Activated T-cell treated with anti-CD3 and anti-CD28 coated beads for 24 hours (primary cell): ENCODE data around the gene AEBP2.
"Not testable (repeated sequence)": the region's sequence is repeated elsewhere in the genome, so short reads cannot be mapped to it uniquely, and the experiment has no call there.

Experiments used
- DNase-seq: peaks from one replicate; pipeline ENCODE4 v3.0.0-alpha.2; 2020; ENCODE audit warnings: low read depth

The AEBP2 gene

DNA sequence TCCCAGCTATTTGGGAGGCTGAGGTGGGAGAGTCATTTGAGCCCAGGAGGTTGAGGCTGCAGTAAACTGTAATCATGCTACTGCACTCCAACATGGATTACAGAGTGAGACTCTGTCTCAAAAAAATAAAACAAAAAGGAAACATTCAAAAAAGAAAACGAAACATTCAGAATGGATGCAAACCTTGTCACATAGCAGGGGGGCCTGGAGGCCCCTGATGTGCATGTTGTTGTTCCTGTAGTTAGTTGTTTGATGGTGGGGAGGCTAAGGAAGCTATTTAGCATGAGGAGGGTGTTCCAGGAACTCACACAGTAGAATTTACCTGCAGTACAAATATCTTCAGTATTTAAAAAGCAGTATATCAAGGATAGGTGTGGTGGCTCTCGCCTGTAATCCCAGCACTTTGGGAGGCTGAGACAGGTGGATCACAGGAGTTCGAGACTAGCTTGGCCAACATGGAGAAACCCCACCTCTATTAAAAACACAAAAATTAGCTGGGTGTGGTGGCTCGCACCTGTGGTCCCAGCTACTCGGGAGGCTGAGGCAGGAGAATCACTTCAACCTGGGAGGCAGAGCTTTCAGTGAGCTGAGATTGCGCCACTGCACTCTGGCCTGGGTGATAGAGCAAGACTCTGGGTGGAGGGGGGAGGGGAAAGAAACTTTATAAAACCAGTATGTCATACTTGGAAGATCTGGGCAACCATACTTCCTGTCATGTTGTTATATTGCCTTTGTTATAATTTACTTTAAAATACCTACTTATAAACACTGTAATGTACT is 17.6 kb upstream of the AEBP2 start:
- DNase-seq, result no peak

DNA sequence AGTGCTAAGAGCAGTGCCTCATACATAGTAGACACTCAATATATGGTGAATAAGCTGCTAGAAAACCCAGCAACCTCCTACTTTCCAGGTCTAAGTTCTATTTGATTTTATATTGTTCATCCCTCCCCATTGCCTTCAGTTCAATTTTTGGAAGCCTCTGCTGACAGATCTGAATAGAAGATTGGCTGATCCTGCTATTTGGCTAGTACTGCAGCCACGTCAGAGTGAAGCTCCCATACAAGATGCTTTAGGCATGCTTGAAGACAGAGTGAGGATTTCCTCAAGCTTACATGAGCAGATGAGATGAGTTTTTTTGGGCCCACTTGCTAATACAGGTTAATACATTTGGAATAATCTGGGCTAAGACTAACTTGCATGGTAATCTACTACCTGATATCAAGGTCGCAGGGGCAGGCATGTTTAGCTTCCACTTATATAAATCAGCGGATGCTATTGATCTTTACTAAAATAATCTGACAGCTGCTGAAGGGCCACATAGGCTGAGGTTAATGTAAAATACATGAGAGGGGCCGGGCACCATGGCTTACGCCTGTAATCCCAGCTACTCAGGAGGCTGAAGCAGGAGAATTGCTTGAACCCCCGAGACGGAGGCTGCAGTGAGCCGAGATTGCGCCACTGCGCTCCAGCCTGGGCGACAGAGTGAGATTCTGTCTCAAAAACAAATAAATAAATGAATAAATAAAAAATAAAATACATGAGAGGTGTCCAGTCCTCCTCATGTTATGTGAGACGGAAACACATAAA is 15.9 kb upstream of the AEBP2 start:
- no peak for DNase-seq

DNA sequence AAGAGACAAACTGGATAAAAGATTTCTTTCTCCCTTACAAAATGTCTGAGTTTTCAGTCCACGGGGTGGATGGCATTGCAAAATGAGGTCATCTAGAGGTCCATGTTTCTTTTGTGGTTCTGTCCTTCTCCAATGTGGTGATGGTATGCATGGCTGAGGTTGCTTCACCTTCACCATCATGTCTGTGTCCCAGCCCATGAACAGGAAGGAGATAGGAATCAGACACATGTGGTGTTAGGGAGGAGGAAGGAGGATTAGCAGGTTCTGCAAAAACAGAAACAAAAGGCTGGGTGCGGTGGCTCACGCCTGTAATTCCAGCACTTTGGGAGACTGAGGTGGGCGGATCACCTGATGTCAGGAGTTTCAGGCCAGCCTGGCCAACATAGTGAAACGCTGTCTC is 11.0 kb upstream of the AEBP2 start:
- no peak for DNase-seq

DNA sequence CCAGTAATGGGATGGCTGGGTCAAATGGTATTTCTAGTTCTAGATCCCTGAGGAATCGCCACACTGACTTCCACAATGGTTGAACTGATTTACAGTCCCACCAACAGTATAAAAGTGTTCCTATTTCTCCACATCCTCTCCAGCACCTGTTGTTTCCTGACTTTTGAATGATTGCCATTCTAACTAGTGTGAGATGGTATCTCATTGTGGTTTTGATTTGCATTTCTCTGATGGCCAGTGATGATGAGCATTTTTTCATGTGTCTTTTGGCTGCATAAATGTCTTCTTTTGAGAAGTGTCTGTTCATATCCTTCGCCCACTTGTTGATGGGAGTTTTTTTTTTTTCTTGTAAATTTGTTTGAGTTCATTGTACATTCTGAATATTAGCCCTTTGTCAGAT is 9.8 kb upstream of the AEBP2 start:
- not testable (repeated sequence) for DNase-seq

DNA sequence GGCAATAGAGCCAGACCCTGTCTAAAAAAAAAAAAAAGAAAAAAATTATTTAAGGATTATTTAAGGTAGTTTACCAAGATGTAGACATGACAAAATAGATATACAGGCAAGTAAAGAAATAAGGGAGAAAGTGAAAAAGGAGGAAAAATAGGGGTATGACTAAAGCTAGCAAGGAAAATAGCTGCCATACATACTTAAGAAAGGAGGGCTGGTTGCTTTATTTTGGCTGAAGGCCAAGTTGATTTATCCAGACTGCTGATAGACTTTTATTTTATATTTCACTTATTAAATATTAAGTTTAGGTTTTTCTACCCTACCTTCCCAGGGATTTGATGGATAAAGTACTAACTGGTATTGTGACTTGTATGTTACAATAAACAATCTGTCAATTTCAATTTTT is 8.3 kb upstream of the AEBP2 start:
- no peak for DNase-seq

DNA sequence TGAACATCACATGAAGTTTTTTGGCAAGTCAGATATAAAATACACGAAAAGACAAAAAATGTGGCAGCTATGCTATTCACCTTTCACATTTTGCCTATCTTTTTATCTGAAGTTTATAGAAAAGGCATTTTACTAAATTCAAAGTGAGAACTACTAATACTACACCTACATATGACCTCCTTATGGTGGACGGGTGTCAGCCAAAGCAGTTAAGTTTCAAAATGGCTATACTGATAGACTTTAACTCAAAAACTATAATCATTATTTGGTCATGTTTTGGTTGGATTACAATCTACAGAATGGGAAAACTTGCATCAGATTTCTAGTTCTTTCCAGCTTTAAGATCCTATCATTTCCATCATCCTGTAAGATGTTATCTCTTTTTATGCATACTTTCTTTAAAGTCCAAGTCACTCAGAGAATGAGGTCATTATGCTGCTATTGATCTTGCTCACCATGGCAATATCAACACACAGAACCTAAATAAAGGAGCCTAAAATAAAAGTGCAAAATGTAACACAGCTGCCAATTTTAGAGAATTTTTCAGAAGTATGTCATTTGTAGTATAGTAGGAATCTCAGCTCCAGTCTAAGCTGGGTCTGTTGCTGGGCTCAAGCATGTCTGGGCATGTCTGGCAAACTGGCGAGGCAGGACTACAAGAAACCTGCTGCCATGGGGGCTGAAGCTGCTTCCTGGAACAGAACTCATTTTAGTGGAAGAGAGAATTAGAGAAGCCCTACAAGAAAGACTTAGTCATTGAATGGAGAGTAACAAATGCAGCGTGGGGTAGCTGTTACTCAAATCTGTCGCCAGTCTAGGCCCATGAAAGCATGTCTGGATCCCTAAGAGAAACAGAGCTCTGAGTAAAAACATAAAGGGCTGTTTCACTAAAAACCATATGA is 7.6 kb upstream of the AEBP2 start:
- DNase-seq, result peak; percentile 11

DNA sequence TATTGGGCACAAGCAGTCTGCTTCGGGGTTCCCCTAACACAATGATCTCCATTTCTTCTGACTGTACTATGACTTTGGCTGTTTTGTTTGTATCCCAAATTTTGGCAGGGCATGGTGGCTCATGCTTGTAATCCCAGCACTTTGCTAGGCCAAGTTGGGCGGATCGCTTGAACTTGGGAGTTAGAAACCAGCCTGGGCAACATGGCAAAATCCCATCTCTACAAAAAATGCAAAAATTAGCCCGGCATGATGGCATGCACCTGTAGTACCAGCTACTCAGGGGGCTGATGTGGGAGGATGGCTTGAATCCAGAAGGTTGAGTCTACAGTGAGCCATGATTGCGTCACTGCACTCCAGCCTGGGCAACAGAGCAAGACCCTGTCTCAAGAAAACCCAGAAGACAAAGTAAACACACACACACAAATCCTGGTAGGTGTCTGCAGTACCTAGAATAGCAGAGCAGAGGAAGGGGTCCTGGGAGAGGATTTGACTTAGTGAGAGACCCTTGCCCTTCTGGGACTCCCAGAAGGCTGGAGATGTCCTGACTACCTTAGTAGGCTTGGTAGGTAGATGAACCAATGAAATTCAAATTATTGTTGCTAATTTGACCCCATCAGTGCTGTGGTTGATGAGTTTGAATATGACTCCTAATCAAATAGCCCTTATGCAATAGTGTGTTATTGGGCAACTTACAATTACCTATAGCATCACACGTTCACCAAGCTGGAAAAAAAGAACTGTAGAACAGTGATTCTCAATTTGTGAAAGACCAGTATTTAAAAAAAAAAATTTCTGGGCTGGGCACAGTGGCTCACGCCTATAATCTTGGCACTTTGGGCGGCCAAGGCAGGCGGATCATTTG is 6.8 kb upstream of the AEBP2 start:
- DNase-seq, result no peak

DNA sequence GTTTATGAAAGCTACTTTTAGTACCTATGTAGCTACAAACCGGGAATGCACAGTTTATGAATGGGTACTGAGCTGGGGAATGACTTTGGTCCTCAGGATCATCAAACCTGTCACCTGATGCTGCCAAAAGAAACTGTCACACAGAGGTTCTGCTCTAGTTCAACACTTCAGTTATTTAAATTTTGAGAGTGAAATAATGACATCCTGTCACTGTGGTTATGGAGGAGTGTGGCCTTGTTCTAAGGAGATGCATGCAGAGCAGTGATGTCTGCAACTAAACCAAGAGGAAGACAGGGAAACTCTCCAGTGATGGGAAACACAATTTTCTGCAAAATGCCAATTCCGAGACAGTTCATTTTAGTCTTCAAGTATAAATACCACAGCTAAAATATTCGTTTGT is 4.8 kb upstream of the AEBP2 start:
- DNase-seq, result no peak

DNA sequence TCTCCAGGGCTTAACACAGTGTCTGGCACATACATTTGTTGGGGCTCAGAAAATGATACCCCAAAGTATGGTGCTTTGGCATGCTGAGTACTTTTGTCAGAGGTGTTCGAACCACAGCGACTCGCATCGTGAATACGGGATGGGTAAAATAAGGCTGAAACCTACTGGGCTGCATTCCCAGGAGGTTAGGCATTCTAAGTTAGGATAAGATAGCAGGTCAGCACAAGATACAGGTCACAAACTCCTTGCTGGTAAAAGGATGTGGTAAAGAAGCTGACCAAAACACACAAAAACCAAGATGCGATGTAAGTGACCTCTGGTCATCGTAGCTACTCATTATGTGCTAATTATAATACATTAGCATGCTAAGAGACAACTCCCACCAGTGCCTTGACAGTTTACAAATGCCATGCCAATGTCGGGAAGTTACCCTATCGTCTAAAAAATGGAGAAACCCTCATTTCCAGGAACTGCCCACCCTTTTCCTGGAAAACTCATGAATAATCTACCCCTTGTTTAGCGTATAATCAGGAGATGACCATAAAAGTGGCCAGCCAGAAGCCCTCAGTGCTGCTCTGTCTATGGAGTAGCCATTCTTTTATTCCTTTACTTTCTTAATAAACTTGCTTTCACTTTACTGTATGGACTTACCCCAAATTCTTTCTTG is 3.3 kb upstream of the AEBP2 start:
- DNase-seq, result no peak

DNA sequence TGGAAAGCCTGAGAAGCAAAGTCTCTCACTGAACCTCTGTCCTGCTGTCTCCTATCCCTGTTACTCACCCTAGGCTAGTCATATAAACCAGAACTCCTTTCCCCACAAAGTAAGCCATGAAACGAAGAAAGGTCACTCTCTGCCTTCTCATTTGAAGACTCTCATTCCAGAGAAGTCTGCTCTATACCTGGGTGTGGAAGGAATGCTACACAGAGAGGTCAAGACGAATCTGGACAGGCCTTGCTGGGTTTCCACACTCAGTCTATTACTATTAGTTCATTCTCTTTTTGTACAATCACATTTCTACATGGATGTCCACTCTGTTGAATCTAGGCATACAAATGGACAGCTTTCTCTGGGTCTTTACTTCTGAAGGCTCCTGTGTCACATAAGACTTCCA is 2.4 kb upstream of the AEBP2 start:
- DNase-seq, result no peak

DNA sequence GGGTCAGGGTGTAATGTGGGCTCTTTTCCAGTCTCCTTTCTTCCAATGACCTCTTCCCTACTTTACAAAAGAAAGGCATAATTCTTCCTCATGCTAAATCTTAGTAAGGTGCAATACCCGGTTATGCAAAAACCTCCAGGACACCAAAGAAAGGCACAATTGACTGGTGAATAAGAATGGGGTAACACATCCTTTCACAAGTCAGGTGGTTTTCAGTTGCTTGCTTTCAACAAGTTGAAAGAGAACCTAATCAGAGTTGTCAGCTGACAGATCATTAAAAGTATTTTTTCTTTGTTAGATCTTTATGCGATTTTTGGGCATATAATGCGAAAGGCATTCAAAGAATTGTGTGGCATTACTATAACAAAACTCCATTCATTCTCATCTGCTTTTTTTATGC is 1.3 kb upstream of the AEBP2 start:
- no peak for DNase-seq

DNA sequence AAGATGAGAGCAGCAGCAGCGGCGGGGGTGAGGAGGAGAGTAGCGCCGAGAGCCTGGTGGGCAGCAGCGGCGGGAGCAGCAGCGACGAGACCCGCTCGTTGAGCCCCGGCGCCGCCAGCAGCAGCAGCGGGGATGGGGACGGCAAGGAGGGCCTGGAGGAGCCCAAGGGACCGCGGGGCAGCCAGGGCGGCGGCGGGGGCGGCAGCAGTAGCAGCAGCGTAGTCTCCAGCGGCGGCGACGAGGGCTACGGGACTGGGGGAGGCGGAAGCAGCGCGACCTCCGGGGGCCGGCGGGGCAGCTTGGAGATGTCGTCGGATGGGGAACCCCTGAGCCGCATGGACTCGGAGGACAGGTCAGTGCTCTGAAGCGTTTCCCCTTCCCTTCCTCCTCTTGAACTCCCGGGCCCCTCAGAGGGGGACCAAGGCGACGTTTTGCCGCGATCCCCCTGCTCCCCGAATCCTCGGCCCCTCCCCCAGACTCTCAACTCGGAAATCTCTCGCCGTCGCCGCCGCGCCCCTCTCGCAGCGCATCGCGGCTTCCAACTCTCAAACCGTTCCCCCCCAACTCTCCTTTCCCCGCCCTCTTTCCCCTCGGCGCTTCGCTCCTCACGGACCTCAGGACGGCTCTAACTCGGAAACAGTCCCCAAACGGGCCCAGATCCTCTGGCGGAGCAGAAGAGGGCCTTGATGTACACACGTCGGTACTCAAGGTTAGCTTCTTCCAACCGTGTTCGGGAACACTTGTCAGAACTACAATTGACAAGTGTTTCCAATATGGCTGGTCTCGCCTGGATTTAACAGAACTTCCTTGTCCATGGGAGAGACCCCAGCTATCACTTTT is 947 bp downstream of the AEBP2 start:
- peak; percentile 48 for DNase-seq

DNA sequence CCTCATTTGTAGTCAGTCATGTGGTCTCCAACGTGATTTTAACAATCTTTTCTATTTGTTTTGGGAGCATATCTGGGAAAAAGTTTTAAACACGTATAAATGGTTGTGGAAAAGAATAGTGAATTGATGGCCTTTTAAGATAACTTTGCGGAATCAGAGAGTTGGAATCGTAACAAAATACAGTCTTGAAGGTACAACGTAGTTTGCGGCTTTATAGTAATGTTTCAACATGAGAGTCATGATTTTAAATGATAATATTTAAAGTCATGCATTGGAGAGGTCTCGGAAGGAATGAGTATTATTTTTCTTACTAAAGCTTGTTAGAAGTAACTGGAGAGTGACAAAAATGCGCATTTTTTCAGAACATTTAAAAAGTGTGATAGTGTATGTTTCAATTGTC is 1.6 kb downstream of the AEBP2 start:
- no peak for DNase-seq

DNA sequence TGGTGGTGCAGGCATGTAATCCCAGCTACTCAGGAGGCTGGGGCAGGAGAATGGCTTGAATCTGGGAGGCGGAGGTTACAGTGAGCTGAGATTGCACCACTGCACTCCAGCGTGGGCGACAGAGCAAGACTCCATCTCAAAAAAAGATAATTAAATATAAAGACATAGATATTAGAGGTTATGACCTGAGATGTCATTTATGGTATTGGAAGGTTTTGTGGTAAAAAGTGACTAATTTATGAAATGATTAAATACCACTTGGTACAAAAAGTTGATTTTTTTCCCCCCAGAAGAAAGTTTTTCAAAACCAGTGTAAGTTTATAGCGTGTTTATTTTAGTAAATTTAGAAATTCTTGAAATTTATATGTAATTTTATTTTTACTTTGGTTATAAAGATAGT is 4.3 kb downstream of the AEBP2 start:
- no peak for DNase-seq

DNA sequence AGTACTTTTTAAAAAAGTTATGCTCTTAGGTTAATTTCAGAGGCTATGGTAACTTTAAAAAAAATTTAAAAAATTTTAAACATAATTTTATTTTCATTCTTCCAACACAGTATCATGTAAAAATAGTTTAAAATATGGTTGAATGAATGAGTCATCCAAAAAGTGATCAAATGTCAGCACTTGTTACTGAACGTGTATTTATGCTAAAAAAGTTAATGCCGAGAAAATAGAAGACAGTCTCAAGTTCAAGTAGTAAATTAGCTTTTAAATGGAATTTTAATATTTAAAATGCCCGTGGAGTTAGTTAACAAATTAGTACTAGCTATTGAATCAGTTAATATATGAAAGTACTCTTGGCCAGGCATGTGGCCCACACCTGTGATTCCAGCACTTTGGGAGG is 4.8 kb downstream of the AEBP2 start:
- no peak for DNase-seq

DNA sequence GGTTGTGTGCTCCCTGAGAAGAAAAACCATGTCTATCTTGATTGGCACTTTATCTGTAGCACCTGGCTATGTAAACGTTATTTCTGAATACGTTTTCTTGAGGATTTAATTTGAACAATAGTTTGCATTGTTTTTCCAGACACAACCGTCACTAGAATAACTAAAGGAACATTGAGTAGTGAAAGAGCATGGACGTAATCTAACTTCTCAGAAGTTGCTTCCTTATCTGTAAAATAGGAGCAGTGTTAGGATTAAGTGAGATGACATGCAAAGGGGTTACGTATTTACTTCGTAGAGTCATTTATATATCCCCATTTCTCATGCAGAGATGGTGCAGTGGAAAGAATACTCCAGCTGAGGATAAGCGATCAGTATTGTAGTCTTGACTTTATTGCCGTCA is 8.1 kb downstream of the AEBP2 start:
- no peak for DNase-seq

DNA sequence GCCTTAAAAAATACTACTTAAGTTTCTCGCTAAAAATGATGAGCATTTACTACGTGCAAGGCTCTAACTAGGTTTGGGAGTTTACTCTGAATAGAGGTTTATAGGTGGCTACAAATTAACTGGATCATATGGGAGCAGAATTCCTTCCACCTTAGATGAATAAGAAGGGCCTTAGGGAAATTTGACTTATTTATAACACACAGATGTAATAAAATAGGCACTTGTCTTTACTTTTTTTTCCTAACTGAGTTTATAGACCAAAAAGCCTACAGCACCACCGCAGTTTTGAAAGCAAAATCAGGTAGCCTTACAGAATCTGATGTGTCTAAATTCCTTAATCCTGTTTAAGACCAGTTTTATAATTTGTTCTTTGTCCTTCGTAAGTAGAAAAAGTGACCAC is 10.5 kb downstream of the AEBP2 start:
- DNase-seq, result no peak

DNA sequence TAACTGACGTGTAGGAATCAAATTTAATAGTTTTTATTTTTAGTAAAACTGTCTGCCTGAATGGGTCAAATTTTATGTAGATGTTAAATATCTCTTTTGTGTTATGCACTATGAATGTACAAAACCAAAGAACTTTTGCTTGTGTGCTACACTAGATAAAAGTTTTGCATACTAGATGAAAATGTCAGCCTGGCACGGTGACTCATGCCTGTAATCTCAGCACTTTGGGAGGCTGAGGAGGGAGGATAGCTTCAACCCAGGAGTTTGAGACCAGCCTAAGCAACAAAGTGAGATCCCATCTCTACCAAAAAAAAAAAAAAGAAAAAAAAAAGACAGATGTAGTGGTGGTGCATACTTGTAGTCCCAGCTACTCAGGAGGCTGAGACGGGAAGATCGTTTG is 11.1 kb downstream of the AEBP2 start:
- no peak for DNase-seq

DNA sequence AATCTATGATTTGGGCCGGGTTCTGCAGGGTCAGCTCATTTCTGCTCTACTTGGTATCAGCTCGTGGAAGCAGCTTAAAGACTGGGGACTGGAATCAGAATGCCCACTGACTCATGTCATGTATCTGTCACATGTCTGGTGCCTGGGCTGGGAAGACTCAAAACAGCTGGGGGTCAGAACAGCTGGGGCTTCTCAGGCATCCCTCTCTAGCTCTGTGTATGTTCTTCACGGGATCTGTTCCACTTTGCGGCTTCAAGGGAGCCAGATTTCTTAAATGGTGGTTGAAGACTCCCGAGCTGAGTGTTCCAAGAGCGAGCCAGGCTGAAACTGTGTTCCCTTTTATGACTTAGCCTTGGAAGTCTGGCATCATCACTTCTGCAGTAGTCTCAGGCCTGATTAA is 11.9 kb downstream of the AEBP2 start:
- DNase-seq, result no peak

DNA sequence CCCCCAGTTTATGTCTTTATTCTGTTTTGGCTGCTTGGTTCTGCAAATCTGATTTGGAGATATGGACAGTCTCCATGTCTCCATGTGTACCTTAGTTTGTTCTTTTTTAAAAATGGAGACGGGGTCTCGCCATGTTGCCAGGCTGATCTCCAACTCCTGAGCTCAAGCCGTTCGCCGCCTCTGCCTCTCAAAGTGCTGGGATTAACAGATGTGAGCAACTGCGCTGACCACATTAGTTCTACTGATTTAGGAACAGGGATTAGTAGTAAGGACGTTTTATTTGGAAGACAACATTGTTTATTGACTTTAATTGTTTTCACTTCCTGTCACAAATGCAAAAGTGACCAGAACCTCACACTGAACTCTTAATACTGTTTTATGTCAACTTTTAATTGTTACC is 14.7 kb downstream of the AEBP2 start:
- no peak for DNase-seq
